NCI-H510A (cell line): ENCODE data around the gene SAMD4B.

Experiments used
- DNase-seq: peaks from one replicate; lab custom pipeline; 2025; lab: John Stamatoyannopoulos, UW

The SAMD4B gene

GRCh38 chr19:39409208-39410016 is 67.2 kb downstream of the SAMD4B start:
- DNase-seq, result peak; percentile 95

GRCh38 chr19:39410017-39410830 is 68.0 kb downstream of the SAMD4B start:
- DNase-seq, result peak; percentile 22

- DNase-seq, result no peak
Observed at GRCh38 chr19:39410831-39411080, 68.5 kb downstream of the SAMD4B start.

GRCh38 chr19:39411081-39411831 is 69.0 kb downstream of the SAMD4B start:
- no peak for DNase-seq

GRCh38 chr19:39411832-39412099 is 69.5 kb downstream of the SAMD4B start:
- peak; percentile 70 for DNase-seq

- DNase-seq, result peak; percentile 97
Observed at GRCh38 chr19:39412100-39412866, 70.1 kb downstream of the SAMD4B start, which contains the start of gene PLEKHG2. TSS of gene PLEKHG2 (plus strand) at chr19:39412669. CDS start at chr19:39414087, 1,418 bp downstream.

GRCh38 chr19:39412867-39413271 is 70.6 kb downstream of the SAMD4B start:
- no peak for DNase-seq

GRCh38 chr19:39413272-39413910 is 71.2 kb downstream of the SAMD4B start:
- no peak for DNase-seq

- DNase-seq, result no peak
Observed at GRCh38 chr19:39413911-39414608, 71.8 kb downstream of the SAMD4B start.

GRCh38 chr19:39415111-39416046 is 73.2 kb downstream of the SAMD4B start:
- DNase-seq, result no peak

GRCh38 chr19:39416152-39417120 is 74.2 kb downstream of the SAMD4B start:
- DNase-seq, result no peak

- DNase-seq, result no peak
Observed at GRCh38 chr19:39417463-39418181, 75.4 kb downstream of the SAMD4B start.

- DNase-seq, result no peak
Observed at GRCh38 chr19:39419003-39419402, 76.8 kb downstream of the SAMD4B start.

- DNase-seq, result no peak
Observed at GRCh38 chr19:39420769-39421168, 78.5 kb downstream of the SAMD4B start.

- DNase-seq, result no peak
Observed at GRCh38 chr19:39422020-39422419, 79.8 kb downstream of the SAMD4B start.

- no peak for DNase-seq
Observed at GRCh38 chr19:39423258-39424086, 81.3 kb downstream of the SAMD4B start.

GRCh38 chr19:39424934-39425333 is 82.7 kb downstream of the SAMD4B start:
- DNase-seq, result no peak
